Liver (tissue), 9 donors: ENCODE measurements around the gene HOXC11. TPM values are rescaled to one million over a fixed set of nuclear protein-coding genes. Genes with fewer than 3 reads are reported as not detected.

Source experiments
- DNase-seq: peaks from one replicate; pipeline ENCODE4 v3.0.0-alpha.2; 2017; ENCODE audit warnings: low spot score
- H3K27ac ChIP-seq, 2 donors: one replicate each; pipeline ENCODE4 v1.7.0; 2013; ENCODE audit warnings: inconsistent platforms in 2 of 2, low read length in 2 of 2, control low read depth in 1 of 2, low read depth in 1 of 2, mild to moderate bottlenecking in 1 of 2
- H3K27me3 ChIP-seq, 4 donors: one replicate each; pipeline versions ENCODE4 v1.6.1 to v1.7.0; 2013; ENCODE audit warnings: low read length in 3 of 4, inconsistent platforms in 1 of 4, mild to moderate bottlenecking in 1 of 4, moderate library complexity in 1 of 4; ENCODE audit not compliant: control insufficient read depth in 4 of 4, insufficient read depth in 4 of 4
- H3K36me3 ChIP-seq, 4 donors: one replicate each; pipeline versions ENCODE4 v1.6.1 to v1.7.0; 2013; ENCODE audit warnings: low read length in 3 of 4, mild to moderate bottlenecking in 3 of 4, low read depth in 1 of 4, moderate library complexity in 1 of 4; ENCODE audit not compliant: control insufficient read depth in 4 of 4, insufficient read depth in 3 of 4
- H3K4me1 ChIP-seq, 4 donors: one replicate each; pipeline versions ENCODE4 v1.6.1 to v1.7.0; 2013; ENCODE audit warnings: low read length in 3 of 4, mild to moderate bottlenecking in 3 of 4, moderate library complexity in 1 of 4; ENCODE audit not compliant: control insufficient read depth in 4 of 4, insufficient read depth in 4 of 4
- H3K4me3 ChIP-seq, 3 donors: one replicate each; pipeline versions ENCODE4 v1.6.1 to v1.7.0; 2013; ENCODE audit warnings: low read length in 3 of 3, control low read depth in 1 of 3, low read depth in 1 of 3, mild to moderate bottlenecking in 1 of 3
- H3K9ac ChIP-seq, 2 donors: one replicate each; pipeline ENCODE4 v1.7.0; 2013; ENCODE audit warnings: low read length in 2 of 2, mild to moderate bottlenecking in 2 of 2, moderate library complexity in 2 of 2, control low read depth in 1 of 2, low read depth in 1 of 2
- H3K9me3 ChIP-seq, 4 donors: one replicate each; pipeline versions ENCODE4 v1.6.1 to v1.7.0; 2013; ENCODE audit warnings: low read length in 3 of 4; ENCODE audit not compliant: control insufficient read depth in 4 of 4
- ATF3 ChIP-seq: IDR thresholded peaks from 2 replicates; pipeline ENCODE4 v1.6.1; 2016; ENCODE audit warnings: antibody characterized with exemption
- CTCF ChIP-seq: fragments of 150-350 bp; IDR thresholded peaks from 2 replicates; pipeline ENCODE4 v1.5.1; 2017; ENCODE audit warnings: improper control_type of control experiment, low read depth, low read length; ENCODE audit not compliant: missing input control
- EGR1 ChIP-seq, 2 donors: IDR thresholded peaks; 2 replicates each; pipeline ENCODE4 v1.6.1; 2016 to 2018; ENCODE audit warnings: antibody characterized with exemption in 2 of 2, low read depth in 2 of 2
- FOXA1 ChIP-seq: IDR thresholded peaks from 2 replicates; pipeline ENCODE4 v1.6.1; 2016; ENCODE audit warnings: antibody characterized with exemption
- FOXA2 ChIP-seq: IDR thresholded peaks from 2 replicates; pipeline ENCODE4 v1.6.1; 2016; ENCODE audit warnings: antibody characterized with exemption
- GABPA ChIP-seq, 2 donors: IDR thresholded peaks in 1 of 2; conservative IDR thresholded peaks in 1 of 2; 2 replicates each; pipeline ENCODE4 v1.6.1; 2016; ENCODE audit warnings: antibody characterized with exemption in 2 of 2, mild to moderate bottlenecking in 1 of 2, moderate library complexity in 1 of 2
- HNF4A ChIP-seq, 2 donors: conservative IDR thresholded peaks; 2 replicates each; pipeline ENCODE4 v1.6.1; 2016; ENCODE audit warnings: antibody characterized with exemption in 2 of 2, mild to moderate bottlenecking in 2 of 2
- HNF4G ChIP-seq: IDR thresholded peaks from 2 replicates; pipeline ENCODE4 v1.6.1; 2016; ENCODE audit warnings: antibody characterized with exemption
- JUND ChIP-seq, 2 donors: IDR thresholded peaks; 2 replicates each; pipeline ENCODE4 v1.6.1; 2016; ENCODE audit warnings: antibody characterized with exemption in 2 of 2
- MAX ChIP-seq: IDR thresholded peaks from 2 replicates; pipeline ENCODE4 v1.6.1; 2016; ENCODE audit warnings: antibody characterized with exemption
- NR2F2 ChIP-seq: IDR thresholded peaks from 2 replicates; pipeline ENCODE4 v1.6.1; 2016; ENCODE audit warnings: antibody characterized with exemption
- RAD21 ChIP-seq, 2 donors: IDR thresholded peaks; 2 replicates each; pipeline ENCODE4 v1.6.1; 2016; ENCODE audit warnings: antibody characterized with exemption in 2 of 2, mild to moderate bottlenecking in 2 of 2
- REST ChIP-seq: IDR thresholded peaks from 2 replicates; pipeline ENCODE4 v1.6.1; 2016; ENCODE audit warnings: antibody characterized with exemption, mild to moderate bottlenecking
- RXRA ChIP-seq, 2 donors: IDR thresholded peaks; 2 replicates each; pipeline ENCODE4 v1.6.1; 2017 to 2018; ENCODE audit warnings: antibody characterized with exemption in 2 of 2, mild to moderate bottlenecking in 1 of 2
- SP1 ChIP-seq: IDR thresholded peaks from 2 replicates; pipeline ENCODE4 v1.6.1; 2018; ENCODE audit warnings: antibody characterized with exemption, mild to moderate bottlenecking
- TAF1 ChIP-seq: conservative IDR thresholded peaks from 2 replicates; pipeline ENCODE4 v1.6.1; 2016; ENCODE audit warnings: antibody characterized with exemption, mild to moderate bottlenecking
- YY1 ChIP-seq: IDR thresholded peaks from 2 replicates; pipeline ENCODE4 v1.6.1; 2016; ENCODE audit warnings: antibody characterized with exemption, mild to moderate bottlenecking
- ZBTB33 ChIP-seq: IDR thresholded peaks from 2 replicates; pipeline ENCODE4 v1.6.1; 2016; ENCODE audit warnings: antibody characterized with exemption
- WGBS: extraction: QIAGEN DNeasy Blood & Tissue Kit; methylation state at CpG from one replicate; pipeline ENCODE4 v1.1.7; 2013; 5-methylcytosine and 5-hydroxymethylcytosine counted together
- polyA plus RNA-seq, 2 donors: library from polyadenylated mRNA; stranded (reverse) in 1 of 2; unstranded in 1 of 2; fragments of 200-250 nt in 1 of 2; fragments of >200 nt in 1 of 2; fragmentation: Nextera tagmentation in 1 of 2; extraction: Ambion mirVana in 1 of 2; gene quantifications; one replicate each; pipeline versions ENCODE4 v1.2.1 to v1.2.3, GENCODE V29; 2013 to 2015
- total RNA-seq, 2 donors: library from RNA; depleted of rRNA; stranded (reverse); fragments of >200 nt; gene quantifications; one replicate each; pipeline ENCODE4 v1.2.3, GENCODE V29; 2014
- donor health status: healthy.
- donor health status: healthy.
- donor health status: healthy.
- donor health status: healthy.
- donor health status: healthy.

The HOXC11 gene
- total and polyA plus RNA-seq, 4 donors = not detected

GRCh38 chr12:53978477-53979356, 5.8 kb downstream of the HOXC11 start:
- TF ChIP-seq EGR1 (IDR thresholded peaks at IDR 0.05; ENCODE audit: low read depth in 2 of 2) (no peak), JUND (IDR thresholded peaks at IDR 0.05) (no peak), FOXA1 (no peak), ATF3 (no peak), FOXA2 (no peak), MAX (no peak), HNF4A (conservative IDR thresholded peaks at IDR 0.05) (no peak), CTCF (no peak), RXRA (IDR thresholded peaks at IDR 0.05) (no peak), RAD21 (IDR thresholded peaks at IDR 0.05) (no peak), ZBTB33 (no peak), TAF1 (no peak)
- Histone ChIP-seq H3K4me3 (no peak overlapping the region), H3K9me3 (peaks cover 0 to 3% (median 0%) of the 10 kb centered on the region in 4 donors), H3K27ac (no peak overlapping the region), H3K9ac (no peak overlapping the region), H3K4me1 (peaks cover 0 to 10% (median 4%) of the 10 kb centered on the region in 4 donors), H3K36me3 (no peaks in the 10 kb centered on the region), H3K27me3 (peaks cover 13 to 43% (median 27%) of the 10 kb centered on the region in 4 donors)
- WGBS = 10% methylated on average over 15 of the region's 15 CpGs
- DNase-seq = no peak

- no peak overlapping the region for H3K4me3 ChIP-seq
- H3K4me1 ChIP-seq = peaks cover 0 to 6% (median 2%) of the 10 kb centered on the region in 4 donors
- WGBS = 17% methylated on average over 7 of the region's 7 CpGs
- no peak overlapping the region for H3K27ac ChIP-seq
- no peak for DNase-seq
- peaks cover 0 to 4% (median 2%) of the 10 kb centered on the region in 4 donors for H3K9me3 ChIP-seq
- TF ChIP-seq FOXA2 (no peak), CTCF (no peak), REST (no peak), SP1 (no peak), RAD21 (IDR thresholded peaks at IDR 0.05) (no peak), GABPA (IDR thresholded peaks at IDR 0.05 in 1 of 2, conservative IDR thresholded peaks at IDR 0.05 in 1 of 2) (no peak), RXRA (IDR thresholded peaks at IDR 0.05) (no peak), FOXA1 (no peak), HNF4A (conservative IDR thresholded peaks at IDR 0.05) (no peak), EGR1 (IDR thresholded peaks at IDR 0.05; ENCODE audit: low read depth in 2 of 2) (no peak), MAX (no peak), JUND (IDR thresholded peaks at IDR 0.05) (no peak), NR2F2 (no peak), YY1 (no peak), HNF4G (no peak)
- no peak overlapping the region for H3K9ac ChIP-seq
- H3K36me3 ChIP-seq = no peaks in the 10 kb centered on the region
- peaks cover 14 to 38% (median 26%) of the 10 kb centered on the region in 4 donors for H3K27me3 ChIP-seq
Measured at GRCh38 chr12:53980104-53980801, 7.3 kb downstream of the HOXC11 start.
